CD4-positive, alpha-beta T cell (primary cell): Measurements from ENCODE around the gene EPB41L4B. TPM values are rescaled to one million over a fixed set of nuclear protein-coding genes. Genes with fewer than 3 reads are reported as not detected.

Source experiments
- ATAC-seq: fragments of 200-7000 bp; cut with Tn5 transposase; one replicate; pipeline ENCODE4 v1.10.0; 2022; ENCODE audit warnings: mild to moderate bottlenecking; ENCODE audit not compliant: poor library complexity
- CTCF ChIA-PET: fragments of 350-600 bp; sonication (Branson Sonifier 250); formaldehyde crosslinking; loops from one replicate; lab custom pipeline; 2021; ENCODE audit warnings: antibody characterized with exemption, inconsistent platforms; lab: Charles Lee
- POLR2A ChIA-PET: fragments of 350-600 bp; sonication (Branson Sonifier 250); formaldehyde crosslinking; loops from one replicate; lab custom pipeline; 2021; ENCODE audit warnings: antibody characterized with exemption, inconsistent platforms; lab: Charles Lee
- DNase-seq, 14 experiments: peaks; one replicate each; pipeline ENCODE4 v3.0.0-alpha.2; 2013 to 2020; ENCODE audit warnings: mixed read lengths in 2 of 14
- H3K27ac ChIP-seq, 2 donors: one replicate each; pipeline versions ENCODE4 v1.5.1 to v1.7.0; 2013; ENCODE audit warnings: low read length in 2 of 2, low read depth in 1 of 2, mild to moderate bottlenecking in 1 of 2
- H3K27me3 ChIP-seq, 2 experiments: 1 replicate in 1 of 2; 2 replicates in 1 of 2; pipeline versions ENCODE4 v1.6.1 to v1.7.0; 2013; ENCODE audit warnings: low read length in 2 of 2, control low read depth in 1 of 2, mild to moderate bottlenecking in 1 of 2, moderate library complexity in 1 of 2; ENCODE audit not compliant: insufficient read depth in 2 of 2, control insufficient read depth in 1 of 2
- H3K36me3 ChIP-seq: one replicate; pipeline ENCODE4 v1.6.1; 2013; ENCODE audit warnings: low read length, control low read depth; ENCODE audit not compliant: insufficient read depth
- H3K4me1 ChIP-seq: one replicate; pipeline ENCODE4 v1.6.1; 2013; ENCODE audit warnings: low read length, control low read depth; ENCODE audit not compliant: insufficient read depth
- H3K4me3 ChIP-seq: one replicate; pipeline ENCODE4 v1.5.1; 2013; ENCODE audit warnings: mild to moderate bottlenecking, low read length, moderate library complexity
- H3K9me3 ChIP-seq, 2 experiments: 1 replicate in 1 of 2; 2 replicates in 1 of 2; pipeline versions ENCODE4 v1.6.1 to v1.7.0; 2013; ENCODE audit warnings: low read length in 2 of 2, mild to moderate bottlenecking in 2 of 2, control low read depth in 1 of 2, moderate library complexity in 1 of 2; ENCODE audit not compliant: control insufficient read depth in 1 of 2, insufficient read depth in 1 of 2
- H3K27ac Mint-ChIP-seq: one replicate; pipeline ENCODE4 v1.8.0; 2020; ENCODE audit warnings: mixed read lengths
- H3K27me3 Mint-ChIP-seq: one replicate; pipeline ENCODE4 v1.8.0; 2021; ENCODE audit warnings: mixed read lengths
- H3K36me3 Mint-ChIP-seq: one replicate; pipeline ENCODE4 v1.8.0; 2021; ENCODE audit warnings: low read depth, mixed read lengths
- H3K4me1 Mint-ChIP-seq: one replicate; pipeline ENCODE4 v1.8.0; 2021; ENCODE audit warnings: low read depth, mixed read lengths
- H3K4me3 Mint-ChIP-seq: one replicate; pipeline ENCODE4 v1.8.0; 2020; ENCODE audit warnings: mild to moderate bottlenecking, mixed read lengths
- H3K9me3 Mint-ChIP-seq: one replicate; pipeline ENCODE4 v1.8.0; 2020; ENCODE audit warnings: mixed read lengths
- intact Hi-C, 2 experiments: fragments of 100-400 bp; cut with DNase I in 1 of 2; cut with micrococcal nuclease in 1 of 2; formaldehyde crosslinking; loops; one replicate each; pipeline versions ENCODE4 v1.15.1 to v1.9.0; 2023 to 2025; cut with DNase I, micrococcal nuclease
- total RNA-seq, 174 experiments: library from RNA in 2 of 174; stranded (reverse) in 2 of 174; gene quantifications; one replicate each; pipeline ENCODE4 v1.2.3 and lab custom pipeline; 2021 to 2026
- TF ChIP-seq, protein P1 (sequence below): fragments of 200-600 bp; IDR thresholded peaks from one replicate; pipeline ENCODE4 v1.8.0; 2022; ENCODE audit warnings: antibody characterized with exemption, mild to moderate bottlenecking

Gene EPB41L4B
- total RNA-seq, 2 experiments from 2014 or later = not detected

GRCh38 chr9:109206670-109207069, 114.2 kb downstream of the EPB41L4B start:
- Mint-ChIP-seq H3K4me1 (no peaks in the 10 kb centered on the region), H3K9me3 (no peaks in the 10 kb centered on the region), H3K27ac (no peak overlapping the region), H3K36me3 (no peaks in the 10 kb centered on the region), H3K27me3 (peaks cover 13% of the 10 kb centered on the region), H3K4me3 (no peak overlapping the region)
- no peak for ATAC-seq
- H3K36me3 ChIP-seq = no peaks in the 10 kb centered on the region
- no peak overlapping the region for H3K4me3 ChIP-seq
- intact Hi-C loops = no loop called here
- POLR2A ChIA-PET = no interaction called here
- H3K4me1 ChIP-seq = no peaks in the 10 kb centered on the region
- CTCF ChIA-PET = no interaction called here
- peaks cover 0 to 3% of the 10 kb centered on the region in 2 experiments for H3K27me3 ChIP-seq
- no peaks in the 10 kb centered on the region for H3K9me3 ChIP-seq
- DNase-seq = no peak
- H3K27ac ChIP-seq = no peak overlapping the region
- TF ChIP-seq, protein P1, sequence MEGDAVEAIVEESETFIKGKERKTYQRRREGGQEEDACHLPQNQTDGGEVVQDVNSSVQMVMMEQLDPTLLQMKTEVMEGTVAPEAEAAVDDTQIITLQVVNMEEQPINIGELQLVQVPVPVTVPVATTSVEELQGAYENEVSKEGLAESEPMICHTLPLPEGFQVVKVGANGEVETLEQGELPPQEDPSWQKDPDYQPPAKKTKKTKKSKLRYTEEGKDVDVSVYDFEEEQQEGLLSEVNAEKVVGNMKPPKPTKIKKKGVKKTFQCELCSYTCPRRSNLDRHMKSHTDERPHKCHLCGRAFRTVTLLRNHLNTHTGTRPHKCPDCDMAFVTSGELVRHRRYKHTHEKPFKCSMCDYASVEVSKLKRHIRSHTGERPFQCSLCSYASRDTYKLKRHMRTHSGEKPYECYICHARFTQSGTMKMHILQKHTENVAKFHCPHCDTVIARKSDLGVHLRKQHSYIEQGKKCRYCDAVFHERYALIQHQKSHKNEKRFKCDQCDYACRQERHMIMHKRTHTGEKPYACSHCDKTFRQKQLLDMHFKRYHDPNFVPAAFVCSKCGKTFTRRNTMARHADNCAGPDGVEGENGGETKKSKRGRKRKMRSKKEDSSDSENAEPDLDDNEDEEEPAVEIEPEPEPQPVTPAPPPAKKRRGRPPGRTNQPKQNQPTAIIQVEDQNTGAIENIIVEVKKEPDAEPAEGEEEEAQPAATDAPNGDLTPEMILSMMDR = no peak

DNA sequence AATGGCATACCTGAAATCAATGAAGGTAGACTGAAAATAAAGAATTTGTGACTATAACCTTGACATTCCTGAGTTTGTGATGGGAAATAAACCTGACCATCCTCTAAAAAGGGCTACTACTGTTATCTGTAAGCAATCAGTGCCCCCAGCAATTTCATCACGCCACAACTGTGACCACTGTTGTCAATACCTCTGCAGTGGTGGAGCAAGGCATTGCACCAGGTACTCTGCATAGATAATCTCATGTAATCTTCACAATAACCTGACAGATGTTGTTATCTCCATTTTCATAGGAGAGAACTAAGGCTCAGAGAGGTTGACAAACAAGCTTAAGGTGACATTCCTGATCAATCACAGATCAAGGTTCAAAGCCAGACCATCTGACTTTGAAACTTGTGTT, 115.3 kb downstream of the EPB41L4B start:
- Mint-ChIP-seq H3K4me1 (no peaks in the 10 kb centered on the region), H3K27me3 (peaks cover 13% of the 10 kb centered on the region), H3K36me3 (no peaks in the 10 kb centered on the region), H3K4me3 (no peak overlapping the region), H3K9me3 (no peaks in the 10 kb centered on the region), H3K27ac (no peak overlapping the region)
- intact Hi-C loops = no loop called here
- TF ChIP-seq, protein P1 = no peak
- H3K27ac ChIP-seq = no peak overlapping the region
- H3K27me3 ChIP-seq = peaks cover 0 to 3% of the 10 kb centered on the region in 2 experiments
- ChIA-PET POLR2A (no interaction called here), CTCF (interaction anchor here (0.6 kb wide), 1 partner anchor 18 kb away, joined by 3 read pairs; no protein-coding TSS in a partner anchor)
- ATAC-seq (no peak), DNase-seq (no peak)
- H3K36me3 ChIP-seq = no peaks in the 10 kb centered on the region
- no peak overlapping the region for H3K4me3 ChIP-seq
- H3K9me3 ChIP-seq = no peaks in the 10 kb centered on the region
- H3K4me1 ChIP-seq = no peaks in the 10 kb centered on the region

- CTCF ChIA-PET = no interaction called here
- ATAC-seq = no peak
These were observed 117.0 kb downstream of the EPB41L4B start for GRCh38 chr9:109203761-109204360.

More at GRCh38 chr9:109203761-109204360, 117.0 kb downstream of the EPB41L4B start:
- Mint-ChIP-seq H3K4me3 (no peak overlapping the region), H3K4me1 (no peaks in the 10 kb centered on the region), H3K36me3 (no peaks in the 10 kb centered on the region), H3K27me3 (peaks cover 19% of the 10 kb centered on the region), H3K9me3 (no peaks in the 10 kb centered on the region), H3K27ac (no peak overlapping the region)
- no peaks in the 10 kb centered on the region for H3K4me1 ChIP-seq
- TF ChIP-seq, protein P1 = no peak
- H3K27ac ChIP-seq = no peak overlapping the region
- intact Hi-C loops = no loop called here
- no peak overlapping the region for H3K4me3 ChIP-seq
- peaks cover 3 to 5% of the 10 kb centered on the region in 2 experiments for H3K27me3 ChIP-seq
- DNase-seq = no peak
- H3K9me3 ChIP-seq = no peaks in the 10 kb centered on the region
- H3K36me3 ChIP-seq = no peaks in the 10 kb centered on the region
- POLR2A ChIA-PET = no interaction called here
